Hindlimb muscle (tissue), 1 donor: Measurements from ENCODE around the gene TMUB1. TPM values are rescaled to one million over a fixed set of nuclear protein-coding genes. Genes with fewer than 3 reads are reported as not detected.

Experiments used
- polyA plus RNA-seq: library from polyadenylated mRNA; unstranded; fragments of 120-200 nt; gene quantifications from one replicate; pipeline ENCODE4 v1.2.1, GENCODE V29; 2013; ENCODE audit not compliant: insufficient read length

The TMUB1 gene
- polyA plus RNA-seq, 1 donor, result 44.9 TPM

Other genes with a start within 250 kb of the TMUB1 start
- gene AOC1, start 231.0 kb downstream of the TMUB1 start, polyA plus RNA-seq, result 0.08 TPM
- gene KCNH2, start 105.2 kb downstream of the TMUB1 start, polyA plus RNA-seq, result 29.3 TPM
- 9.2 TPM for gene NOS3, start 92.5 kb downstream of the TMUB1 start, polyA plus RNA-seq
- 0.72 TPM for gene ATG9B, start 59.0 kb downstream of the TMUB1 start, polyA plus RNA-seq
- 19.9 TPM for gene ABCB8, start 55.0 kb downstream of the TMUB1 start, polyA plus RNA-seq
- 4.2 TPM for gene ASIC3, start 35.0 kb downstream of the TMUB1 start, polyA plus RNA-seq
- 9.7 TPM for gene CDK5, start 25.6 kb downstream of the TMUB1 start, polyA plus RNA-seq
- gene SLC4A2, start 23.9 kb downstream of the TMUB1 start, polyA plus RNA-seq, result 68.7 TPM
- gene FASTK, start 2.7 kb downstream of the TMUB1 start, polyA plus RNA-seq, result 75.9 TPM
- 89.6 TPM for gene AGAP3, start 3.0 kb upstream of the TMUB1 start, polyA plus RNA-seq
- gene GBX1, start 84.2 kb upstream of the TMUB1 start, polyA plus RNA-seq, result 2.7 TPM
- gene ASB10, start 103.8 kb upstream of the TMUB1 start, polyA plus RNA-seq, result 8.2 TPM
- not detected for gene H2BK1, start 127.0 kb upstream of the TMUB1 start, polyA plus RNA-seq
- gene ABCF2, start 143.7 kb upstream of the TMUB1 start, polyA plus RNA-seq, result 18.7 TPM
- 22.2 TPM for gene CHPF2, start 149.0 kb upstream of the TMUB1 start, polyA plus RNA-seq
- gene SMARCD3, start 165.2 kb upstream of the TMUB1 start, polyA plus RNA-seq, result 180 TPM